Renal cortex interstitium (tissue), 11 donors: ENCODE measurements around the gene NCOA3. TPM values are rescaled to one million over a fixed set of nuclear protein-coding genes. Genes with fewer than 3 reads are reported as not detected.
"Not testable (repeated sequence)": the region's sequence is repeated elsewhere in the genome, so short reads cannot be mapped to it uniquely, and the experiment has no call there.

Experiments used
- DNase-seq, 11 donors: peaks; one replicate each; pipeline ENCODE4 v3.0.0-alpha.2; 2013; ENCODE audit warnings: low read depth in 9 of 11, low spot score in 4 of 11; ENCODE audit errors: extremely low read depth in 1 of 11
- polyA plus RNA-seq, 3 donors: library from polyadenylated mRNA; unstranded; fragments of 120-200 nt; gene quantifications; one replicate each; pipeline ENCODE4 v1.2.1, GENCODE V29; 2013; ENCODE audit not compliant: insufficient read length in 3 of 3

NCOA3 gene
- polyA plus RNA-seq, 3 donors = 33.4 to 37.3 (median 36.4) TPM

- DNase-seq = no peak
Observed at GRCh38 chr20:47551222-47551621, 49.5 kb downstream of the NCOA3 start.

DNA sequence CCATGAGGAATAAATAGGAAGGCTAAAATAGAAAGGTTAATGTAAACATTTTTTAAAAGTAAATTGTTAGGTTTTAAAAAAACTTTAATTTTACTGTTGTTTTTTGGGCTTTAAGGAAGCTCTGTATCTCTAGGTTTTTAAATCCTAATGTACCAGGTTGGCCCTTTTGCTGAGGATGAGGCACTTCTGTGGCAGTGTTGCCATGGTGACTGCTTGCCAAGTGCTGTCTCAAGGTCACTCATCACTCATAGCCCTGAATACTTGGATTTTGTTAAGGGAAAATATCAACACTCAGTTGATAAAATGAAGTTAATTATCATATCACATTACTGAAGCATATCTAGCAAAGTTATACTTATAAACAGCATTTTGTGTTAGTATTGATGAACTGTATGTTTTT lies 50.2 kb downstream of the NCOA3 start:
- no peak for DNase-seq

- no peak for DNase-seq
Observed at GRCh38 chr20:47552996-47553395, 51.3 kb downstream of the NCOA3 start.

- DNase-seq = not testable (repeated sequence)
Observed at GRCh38 chr20:47553594-47554235, 52.0 kb downstream of the NCOA3 start.

- DNase-seq = not testable (repeated sequence)
Observed at GRCh38 chr20:47554283-47554682, 52.6 kb downstream of the NCOA3 start.

- DNase-seq = no peak
Observed at GRCh38 chr20:47557218-47557617, 55.5 kb downstream of the NCOA3 start.

DNA sequence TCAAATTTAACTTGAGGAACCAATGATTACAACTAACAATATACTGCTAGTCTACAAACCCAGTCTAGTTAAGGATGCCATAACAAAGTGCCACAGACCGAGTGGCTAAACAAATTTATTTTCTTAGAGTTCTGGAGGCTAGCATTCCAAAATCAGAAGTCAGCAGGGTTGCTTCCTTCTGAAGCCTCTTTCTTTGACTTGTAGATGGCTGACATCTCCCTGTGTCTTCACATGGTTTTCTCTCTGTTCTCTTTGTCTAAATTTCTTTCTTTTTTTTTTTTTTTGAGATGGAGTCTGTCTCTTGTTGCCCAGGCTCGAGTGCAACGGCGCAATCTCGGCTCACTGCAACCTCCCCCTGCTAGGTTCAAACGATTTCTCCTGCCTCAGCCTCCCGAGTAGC lies 56.1 kb downstream of the NCOA3 start:
- no peak for DNase-seq

- DNase-seq = no peak
Observed at GRCh38 chr20:47558295-47559066, 56.8 kb downstream of the NCOA3 start.

DNA sequence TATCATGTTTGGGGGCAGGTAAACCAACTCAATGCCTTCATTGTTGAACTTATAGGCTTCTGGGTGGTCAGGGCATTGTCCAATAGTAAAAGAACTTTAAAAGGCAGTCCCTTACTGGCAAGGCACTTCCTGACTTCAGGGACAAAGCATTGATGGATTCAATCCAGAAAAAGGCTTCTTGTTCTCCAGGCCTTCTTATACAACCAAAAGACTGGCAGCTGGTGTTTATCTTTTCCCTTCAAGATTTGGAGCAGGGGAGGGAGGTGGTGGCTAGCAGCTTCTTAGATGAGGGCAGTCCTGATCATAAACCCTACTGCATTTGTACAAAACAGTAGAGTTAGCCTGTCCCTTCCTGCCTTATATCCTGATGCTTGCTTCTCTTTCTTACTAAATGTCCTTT lies 57.5 kb downstream of the NCOA3 start:
- peak in 1 of 11 donors; percentile 51 for DNase-seq

DNA sequence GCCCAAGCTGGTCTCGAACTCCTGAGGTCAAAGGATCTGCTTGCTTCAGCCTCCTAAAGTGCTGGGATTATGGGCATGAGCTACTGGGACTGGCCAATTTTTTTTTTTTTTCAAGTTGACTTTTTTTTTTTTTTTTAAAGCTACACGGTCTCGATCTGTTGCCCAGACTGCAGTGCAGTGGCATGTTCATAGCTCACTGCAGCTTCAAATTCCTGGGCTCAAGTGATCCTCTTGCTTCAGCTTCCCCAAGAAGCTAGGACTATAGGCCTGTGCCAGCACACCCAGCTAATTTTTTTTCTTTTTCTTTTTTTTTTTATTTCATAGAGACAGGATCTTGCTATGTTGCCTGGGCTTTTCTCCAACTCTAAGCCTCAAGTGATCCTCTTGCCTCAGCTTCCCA lies 59.5 kb downstream of the NCOA3 start:
- no peak for DNase-seq

DNA sequence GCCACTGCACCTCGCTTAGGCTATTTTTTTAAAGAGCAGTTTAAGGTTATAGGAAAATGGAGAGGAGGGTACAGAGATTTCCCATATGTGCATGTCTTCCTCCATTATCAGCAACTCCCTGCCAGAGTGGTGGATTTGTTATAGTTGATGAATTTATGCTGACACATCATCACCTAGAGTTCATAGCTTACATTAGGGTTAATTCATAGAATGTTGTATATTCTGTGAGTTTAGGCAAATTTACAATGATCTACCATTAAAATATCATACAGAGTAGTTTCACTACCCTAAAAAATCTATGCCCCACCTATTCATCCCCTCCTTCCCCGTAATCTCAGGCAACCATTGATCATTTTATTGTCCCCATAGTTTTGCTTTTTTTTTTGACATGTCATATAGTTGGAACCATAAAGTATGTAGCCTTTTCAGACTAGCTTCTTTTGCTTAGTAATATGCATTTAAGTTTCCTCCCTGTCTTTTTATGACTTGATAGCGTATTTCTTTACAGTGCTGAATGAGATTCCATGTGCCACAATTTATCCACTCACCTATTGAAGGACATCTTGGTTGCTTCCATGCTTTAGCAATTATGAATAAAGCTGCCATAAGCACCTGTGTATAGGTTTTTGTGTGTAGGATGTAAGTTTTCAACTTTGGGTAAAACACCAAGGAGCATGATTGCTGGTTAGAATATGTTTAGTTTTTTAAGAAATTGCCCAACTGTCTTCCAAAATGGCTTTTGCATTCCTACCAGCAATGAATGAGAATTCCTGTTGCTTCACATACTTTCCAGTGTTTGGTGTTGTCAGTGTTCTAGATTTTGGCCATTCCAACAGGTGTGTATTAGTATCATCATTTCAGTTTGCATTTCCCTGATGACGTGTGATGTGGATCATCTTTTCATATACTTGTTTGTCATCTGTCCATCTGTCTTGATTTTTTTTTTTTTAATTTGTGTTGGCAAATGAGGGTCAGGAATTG lies 60.2 kb downstream of the NCOA3 start:
- DNase-seq = no peak

DNA sequence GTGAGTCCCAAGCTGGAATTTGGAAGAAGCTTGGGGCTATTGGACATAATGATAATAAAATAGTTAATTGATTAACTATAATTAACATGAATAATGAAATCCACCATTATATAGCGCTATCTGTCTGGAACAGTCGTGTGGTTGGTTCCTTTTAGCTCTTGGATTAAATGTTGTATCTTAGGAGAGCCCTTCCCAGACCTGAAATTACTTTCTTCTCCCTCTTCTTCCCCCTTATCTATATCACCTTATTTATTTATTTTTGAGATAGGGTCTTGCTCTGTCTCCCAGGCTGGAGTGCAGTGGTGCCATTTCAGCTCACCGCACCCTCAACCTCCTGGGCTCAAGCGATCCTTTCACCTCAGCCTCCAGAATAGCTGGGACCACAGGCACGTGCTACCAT lies 64.6 kb downstream of the NCOA3 start:
- no peak for DNase-seq

GRCh38 chr20:47568019-47568418 lies 66.3 kb downstream of the NCOA3 start:
- peak in 6 of 11 donors; percentile 58 to 78 (median 62) for DNase-seq

- DNase-seq = no peak
Observed at GRCh38 chr20:47568837-47569410, 67.2 kb downstream of the NCOA3 start.

- no peak for DNase-seq
Observed at GRCh38 chr20:47571426-47571825, 69.7 kb downstream of the NCOA3 start.

- no peak for DNase-seq
Observed at GRCh38 chr20:47572105-47572729, 70.5 kb downstream of the NCOA3 start.

- no peak for DNase-seq
Observed at GRCh38 chr20:47573559-47573958, 71.9 kb downstream of the NCOA3 start.

DNA sequence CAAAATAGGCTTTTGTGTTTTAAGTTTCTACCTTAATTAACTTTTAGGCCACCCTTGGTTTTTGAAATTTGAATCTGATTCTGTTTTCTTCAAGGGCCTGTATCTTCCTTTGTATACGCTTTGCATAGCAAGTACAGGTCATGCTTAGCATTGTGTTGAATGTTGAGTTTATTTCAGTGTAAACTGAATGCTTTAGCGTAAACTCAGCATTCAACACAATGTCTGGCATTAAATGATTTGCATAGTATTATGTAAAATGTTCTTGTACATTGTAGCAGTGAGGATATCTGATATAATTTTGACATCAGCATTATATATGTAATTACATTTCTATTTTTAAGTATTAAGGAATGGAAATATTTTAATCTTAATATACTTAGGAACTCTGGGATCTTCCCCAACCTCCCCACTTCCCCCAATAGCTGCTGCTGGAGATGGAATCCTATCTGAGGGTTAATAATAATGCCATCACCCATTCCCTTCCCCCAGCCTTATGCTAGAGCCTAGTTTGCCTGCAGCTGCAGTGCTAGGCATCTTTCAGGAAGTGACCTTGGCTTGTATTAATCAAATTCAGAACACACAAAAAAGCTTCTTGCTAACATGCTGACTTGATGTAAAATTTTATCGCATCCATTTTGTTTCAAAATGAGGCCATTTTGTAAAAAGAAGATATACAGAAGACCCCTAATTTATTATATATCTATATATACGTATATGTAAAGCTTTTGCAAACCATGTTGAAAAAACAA lies 73.1 kb downstream of the NCOA3 start:
- DNase-seq = peak in 1 of 11 donors; percentile 32
